ENCODE data around the gene FGD3. TPM values are rescaled to one million over a fixed set of nuclear protein-coding genes. Genes with fewer than 3 reads are reported as not detected.
A peak's percentile ranks its signal among the peaks of the same experiment; 100 is the strongest.

FGD3 gene
- total RNA-seq, 1 donor from 2014 or later: 4.2 TPM

DNA sequence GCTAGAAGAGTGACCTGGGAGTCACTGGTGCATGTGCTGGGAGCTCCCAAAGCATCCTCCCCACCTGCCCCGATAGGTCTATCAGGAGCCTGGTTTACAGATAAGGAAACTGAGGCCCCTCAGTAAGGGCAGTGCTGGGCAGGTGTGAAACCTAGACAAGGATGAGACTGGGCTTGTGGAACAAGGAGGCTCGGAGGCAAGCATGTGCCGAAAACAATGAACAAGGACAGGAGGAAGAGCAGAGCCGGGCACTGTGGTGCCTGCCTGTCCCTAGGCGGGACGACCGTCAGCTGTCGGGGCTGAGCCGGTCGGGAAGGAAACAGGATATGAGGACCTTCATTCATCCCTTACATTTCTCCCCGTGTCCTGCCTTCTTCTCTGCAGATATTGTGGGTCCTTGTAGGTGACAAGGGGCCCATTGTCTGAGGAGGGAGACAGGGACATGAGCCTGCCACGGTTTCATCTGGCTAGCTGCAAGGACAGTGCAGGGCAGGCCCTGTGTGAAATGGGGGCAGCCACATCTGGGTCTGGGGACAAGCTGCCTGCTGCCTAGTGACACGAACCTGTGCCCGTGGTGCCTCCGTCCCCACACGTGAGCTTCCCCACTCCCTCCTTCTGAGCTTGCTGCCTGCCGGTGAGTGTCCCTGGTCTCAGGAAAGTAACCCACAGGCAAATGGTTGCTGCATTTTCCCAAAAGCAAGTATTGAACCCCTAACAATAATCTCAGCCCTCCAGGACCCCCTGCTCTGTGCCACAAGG lies 18.6 kb downstream of the FGD3 start:
- Histone ChIP-seq H3K4me1 (ENCODE audit: control insufficient read depth in 3 of 3, insufficient read depth in 3 of 3, low read length in 3 of 3) (peaks cover 0 to 2% (median 0%) of the 10 kb centered on the region in 3 donors), H3K9me3 (ENCODE audit: control insufficient read depth in 3 of 3, low read length in 3 of 3) (peaks cover 0 to 3% (median 0%) of the 10 kb centered on the region in 3 donors), H3K4me3 (ENCODE audit: low read length in 3 of 3) (peak overlapping the region in 1 of 3 donors; percentile 32), H3K27me3 (ENCODE audit: control insufficient read depth in 3 of 3, insufficient read depth in 3 of 3, low read length in 3 of 3) (no peaks in the 10 kb centered on the region), H3K9ac (ENCODE audit: low read depth in 1 of 3, low read length in 3 of 3) (peak overlapping the region in 1 of 3 donors; percentile 32), H3K27ac (ENCODE audit: low read depth, low read length) (no peak overlapping the region), H3K36me3 (ENCODE audit: control insufficient read depth in 3 of 3, insufficient read depth in 3 of 3, low read length in 3 of 3) (no peaks in the 10 kb centered on the region)

DNA sequence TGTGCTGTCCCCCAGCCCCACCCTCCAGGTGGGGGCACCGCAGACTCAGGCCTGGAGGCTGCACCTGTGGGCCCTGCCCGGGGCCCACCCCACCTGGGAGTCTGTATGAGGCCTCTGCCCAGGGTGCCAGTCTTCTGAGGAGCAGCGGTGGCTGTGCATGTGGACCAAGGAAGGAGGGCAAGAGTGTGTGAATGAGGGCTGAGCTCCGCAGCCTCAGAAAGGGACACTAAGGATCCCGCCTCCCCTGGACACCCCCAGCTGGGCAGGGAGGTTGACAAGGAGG lies 19.1 kb downstream of the FGD3 start:
- Histone ChIP-seq H3K4me1 (ENCODE audit: control insufficient read depth in 3 of 3, insufficient read depth in 3 of 3, low read length in 3 of 3) (peaks cover 0 to 2% (median 0%) of the 10 kb centered on the region in 3 donors), H3K36me3 (ENCODE audit: control insufficient read depth in 3 of 3, insufficient read depth in 3 of 3, low read length in 3 of 3) (no peaks in the 10 kb centered on the region), H3K9ac (ENCODE audit: low read depth in 1 of 3, low read length in 3 of 3) (no peak overlapping the region), H3K27me3 (ENCODE audit: control insufficient read depth in 3 of 3, insufficient read depth in 3 of 3, low read length in 3 of 3) (no peaks in the 10 kb centered on the region), H3K27ac (ENCODE audit: low read depth, low read length) (no peak overlapping the region), H3K9me3 (ENCODE audit: control insufficient read depth in 3 of 3, low read length in 3 of 3) (peaks cover 0 to 3% (median 0%) of the 10 kb centered on the region in 3 donors), H3K4me3 (ENCODE audit: low read length in 3 of 3) (no peak overlapping the region)

GRCh38 chr9:92968081-92968480 lies 20.8 kb downstream of the FGD3 start:
- H3K27ac ChIP-seq (ENCODE audit: low read depth, low read length): no peak overlapping the region
- H3K4me3 ChIP-seq (ENCODE audit: low read length in 3 of 3): no peak overlapping the region
- H3K9me3 ChIP-seq (ENCODE audit: control insufficient read depth in 3 of 3, low read length in 3 of 3): no peaks in the 10 kb centered on the region
- H3K36me3 ChIP-seq (ENCODE audit: control insufficient read depth in 3 of 3, insufficient read depth in 3 of 3, low read length in 3 of 3): no peaks in the 10 kb centered on the region
- H3K27me3 ChIP-seq (ENCODE audit: control insufficient read depth in 3 of 3, insufficient read depth in 3 of 3, low read length in 3 of 3): no peaks in the 10 kb centered on the region
- peaks cover 0 to 2% (median 0%) of the 10 kb centered on the region in 3 donors for H3K4me1 ChIP-seq (ENCODE audit: control insufficient read depth in 3 of 3, insufficient read depth in 3 of 3, low read length in 3 of 3)
- H3K9ac ChIP-seq (ENCODE audit: low read depth in 1 of 3, low read length in 3 of 3): no peak overlapping the region

DNA sequence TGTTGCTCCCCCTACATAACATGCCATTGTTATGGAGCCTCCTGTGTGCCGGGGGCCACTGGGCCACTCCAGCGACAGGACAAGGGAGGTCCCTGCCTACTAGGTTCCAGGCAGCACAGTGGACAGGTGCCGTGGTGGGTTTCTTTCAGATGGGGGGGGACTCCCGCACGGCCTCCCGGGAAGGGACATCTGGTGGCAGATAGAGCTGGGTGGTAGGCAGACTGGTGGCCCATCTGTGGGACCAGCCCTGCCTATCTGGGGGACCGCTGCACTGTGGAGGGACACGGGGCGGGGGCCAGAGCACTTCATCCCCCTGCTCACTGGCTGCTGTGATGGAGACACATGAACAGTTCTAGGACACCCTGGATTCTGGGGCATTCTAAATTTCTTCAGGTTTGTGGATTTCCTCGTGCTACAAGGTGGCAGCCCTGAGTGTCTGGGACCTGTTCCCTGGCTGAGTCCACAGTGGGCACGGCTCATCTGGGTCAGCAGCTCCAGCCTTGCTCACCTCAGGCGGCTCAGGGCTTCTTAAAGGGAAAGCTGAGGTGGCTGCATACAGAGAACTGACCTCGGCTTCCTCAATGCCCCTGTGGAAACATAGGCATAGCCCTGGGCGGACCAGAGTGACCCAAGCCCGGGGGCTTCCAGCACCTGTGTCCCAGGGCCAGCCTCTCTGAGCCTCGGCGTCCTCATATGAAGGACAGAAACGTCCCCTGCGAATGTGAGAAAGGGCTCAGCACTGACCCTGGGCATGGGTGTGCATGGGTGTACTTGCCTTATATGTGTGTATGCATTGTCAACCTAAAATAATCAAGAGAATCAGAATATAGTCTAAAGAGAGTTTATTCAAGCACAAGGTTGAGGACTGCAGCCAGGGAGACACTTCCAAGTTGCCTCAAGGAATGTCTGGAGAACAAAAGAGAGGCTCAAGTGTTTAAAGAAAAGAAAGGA lies 22.5 kb downstream of the FGD3 start:
- no peaks in the 10 kb centered on the region for H3K27me3 ChIP-seq (ENCODE audit: control insufficient read depth in 3 of 3, insufficient read depth in 3 of 3, low read length in 3 of 3)
- no peak overlapping the region for H3K9ac ChIP-seq (ENCODE audit: low read depth in 1 of 3, low read length in 3 of 3)
- no peak overlapping the region for H3K4me3 ChIP-seq (ENCODE audit: low read length in 3 of 3)
- H3K9me3 ChIP-seq (ENCODE audit: control insufficient read depth in 3 of 3, low read length in 3 of 3): no peaks in the 10 kb centered on the region
- H3K4me1 ChIP-seq (ENCODE audit: control insufficient read depth in 3 of 3, insufficient read depth in 3 of 3, low read length in 3 of 3): peaks cover 0 to 2% (median 0%) of the 10 kb centered on the region in 3 donors
- no peak overlapping the region for H3K27ac ChIP-seq (ENCODE audit: low read depth, low read length)
- no peaks in the 10 kb centered on the region for H3K36me3 ChIP-seq (ENCODE audit: control insufficient read depth in 3 of 3, insufficient read depth in 3 of 3, low read length in 3 of 3)

- Histone ChIP-seq H3K4me1 (ENCODE audit: control insufficient read depth in 3 of 3, insufficient read depth in 3 of 3, low read length in 3 of 3) (peaks cover 0 to 2% (median 0%) of the 10 kb centered on the region in 3 donors), H3K4me3 (ENCODE audit: low read length in 3 of 3) (no peak overlapping the region)
These were observed 23.2 kb downstream of the FGD3 start for GRCh38 chr9:92970467-92970923.

GRCh38 chr9:92971121-92971520 lies 23.8 kb downstream of the FGD3 start:
- no peaks in the 10 kb centered on the region for H3K27me3 ChIP-seq (ENCODE audit: control insufficient read depth in 3 of 3, insufficient read depth in 3 of 3, low read length in 3 of 3)
- H3K4me3 ChIP-seq (ENCODE audit: low read length in 3 of 3): no peak overlapping the region
- no peak overlapping the region for H3K9ac ChIP-seq (ENCODE audit: low read depth in 1 of 3, low read length in 3 of 3)
- H3K9me3 ChIP-seq (ENCODE audit: control insufficient read depth in 3 of 3, low read length in 3 of 3): no peaks in the 10 kb centered on the region
- no peaks in the 10 kb centered on the region for H3K4me1 ChIP-seq (ENCODE audit: control insufficient read depth in 3 of 3, insufficient read depth in 3 of 3, low read length in 3 of 3)
- H3K36me3 ChIP-seq (ENCODE audit: control insufficient read depth in 3 of 3, insufficient read depth in 3 of 3, low read length in 3 of 3): no peaks in the 10 kb centered on the region
- no peak overlapping the region for H3K27ac ChIP-seq (ENCODE audit: low read depth, low read length)

More at GRCh38 chr9:92970467-92970923, 23.2 kb downstream of the FGD3 start:
- Histone ChIP-seq H3K9ac (ENCODE audit: low read depth in 1 of 3, low read length in 3 of 3) (no peak overlapping the region), H3K36me3 (ENCODE audit: control insufficient read depth in 3 of 3, insufficient read depth in 3 of 3, low read length in 3 of 3) (no peaks in the 10 kb centered on the region), H3K27ac (ENCODE audit: low read depth, low read length) (no peak overlapping the region), H3K9me3 (ENCODE audit: control insufficient read depth in 3 of 3, low read length in 3 of 3) (no peaks in the 10 kb centered on the region), H3K27me3 (ENCODE audit: control insufficient read depth in 3 of 3, insufficient read depth in 3 of 3, low read length in 3 of 3) (no peaks in the 10 kb centered on the region)

- Histone ChIP-seq H3K9me3 (ENCODE audit: control insufficient read depth in 3 of 3, low read length in 3 of 3) (no peaks in the 10 kb centered on the region), H3K27ac (ENCODE audit: low read depth, low read length) (no peak overlapping the region), H3K27me3 (ENCODE audit: control insufficient read depth in 3 of 3, insufficient read depth in 3 of 3, low read length in 3 of 3) (no peaks in the 10 kb centered on the region), H3K4me1 (ENCODE audit: control insufficient read depth in 3 of 3, insufficient read depth in 3 of 3, low read length in 3 of 3) (no peaks in the 10 kb centered on the region), H3K36me3 (ENCODE audit: control insufficient read depth in 3 of 3, insufficient read depth in 3 of 3, low read length in 3 of 3) (no peaks in the 10 kb centered on the region), H3K9ac (ENCODE audit: low read depth in 1 of 3, low read length in 3 of 3) (no peak overlapping the region), H3K4me3 (ENCODE audit: low read length in 3 of 3) (no peak overlapping the region)
These were observed 24.5 kb downstream of the FGD3 start for GRCh38 chr9:92971776-92972175.

DNA sequence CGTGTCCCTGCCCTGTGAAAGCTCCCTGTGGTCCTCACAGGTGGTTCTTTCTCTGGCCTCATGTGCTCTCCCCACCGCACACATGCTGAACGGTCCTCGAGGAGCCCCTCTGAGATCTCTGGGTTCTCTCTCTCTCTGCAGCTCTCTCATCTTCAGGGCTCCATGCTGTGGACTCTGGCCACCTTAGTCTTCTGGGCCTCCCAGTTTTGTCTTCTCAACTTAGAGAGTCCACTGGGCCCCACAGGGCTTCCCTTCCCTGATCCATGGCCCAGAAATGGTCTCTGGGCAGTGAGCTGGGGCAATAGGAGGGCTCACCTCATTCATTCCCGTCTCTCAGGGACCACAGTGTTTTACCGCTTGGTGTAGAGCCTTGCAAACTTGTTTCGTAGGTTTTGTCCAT lies 26.4 kb downstream of the FGD3 start:
- Histone ChIP-seq H3K9ac (ENCODE audit: low read depth in 1 of 3, low read length in 3 of 3) (no peak overlapping the region), H3K4me1 (ENCODE audit: control insufficient read depth in 3 of 3, insufficient read depth in 3 of 3, low read length in 3 of 3) (no peaks in the 10 kb centered on the region), H3K4me3 (ENCODE audit: low read length in 3 of 3) (no peak overlapping the region), H3K9me3 (ENCODE audit: control insufficient read depth in 3 of 3, low read length in 3 of 3) (no peaks in the 10 kb centered on the region), H3K27me3 (ENCODE audit: control insufficient read depth in 3 of 3, insufficient read depth in 3 of 3, low read length in 3 of 3) (no peaks in the 10 kb centered on the region), H3K27ac (ENCODE audit: low read depth, low read length) (no peak overlapping the region), H3K36me3 (ENCODE audit: control insufficient read depth in 3 of 3, insufficient read depth in 3 of 3, low read length in 3 of 3) (no peaks in the 10 kb centered on the region)

DNA sequence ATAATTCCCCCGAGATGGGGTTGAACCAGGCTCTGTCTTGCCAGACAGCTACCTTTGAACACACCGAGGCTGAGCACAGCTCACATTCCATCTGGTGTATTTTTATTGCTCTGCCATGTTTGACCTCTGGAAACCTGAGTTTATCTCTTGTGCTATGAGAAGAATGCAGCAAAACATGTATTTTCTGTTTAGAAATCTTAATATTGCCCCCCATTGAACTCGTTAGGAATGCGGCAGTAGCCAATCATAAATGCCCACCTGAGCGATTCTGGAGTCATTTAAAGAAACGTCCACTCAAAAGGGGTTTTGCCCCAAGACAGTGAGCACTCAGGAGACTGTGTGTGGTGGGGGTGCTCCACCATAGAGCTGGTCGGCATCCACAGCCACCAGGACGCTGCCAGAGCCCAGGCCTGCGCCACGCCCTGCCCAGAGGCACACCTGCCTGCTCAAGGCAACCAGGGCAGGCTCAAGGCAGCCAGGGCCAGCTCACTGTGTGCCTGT lies 26.9 kb downstream of the FGD3 start:
- Histone ChIP-seq H3K27me3 (ENCODE audit: control insufficient read depth in 3 of 3, insufficient read depth in 3 of 3, low read length in 3 of 3) (no peaks in the 10 kb centered on the region), H3K4me3 (ENCODE audit: low read length in 3 of 3) (no peak overlapping the region), H3K9me3 (ENCODE audit: control insufficient read depth in 3 of 3, low read length in 3 of 3) (no peaks in the 10 kb centered on the region), H3K27ac (ENCODE audit: low read depth, low read length) (no peak overlapping the region), H3K9ac (ENCODE audit: low read depth in 1 of 3, low read length in 3 of 3) (no peak overlapping the region), H3K36me3 (ENCODE audit: control insufficient read depth in 3 of 3, insufficient read depth in 3 of 3, low read length in 3 of 3) (no peaks in the 10 kb centered on the region), H3K4me1 (ENCODE audit: control insufficient read depth in 3 of 3, insufficient read depth in 3 of 3, low read length in 3 of 3) (no peaks in the 10 kb centered on the region)
